SK-N-SH (cell line): ENCODE measurements around the gene TSPAN32. TPM values are rescaled to one million over a fixed set of nuclear protein-coding genes. Genes with fewer than 3 reads are reported as not detected.

Experiments used
- CTCF ChIA-PET: fragments of 300-600, 350-600 bp; formaldehyde crosslinking; extraction: SDS; loops from one replicate; lab custom pipeline; 2021; lab: Yijun Ruan, JAX
- POLR2A ChIA-PET: fragments of 350-600 bp; sonication (Branson Sonifier 250); formaldehyde crosslinking; extraction: SDS; loops from one replicate; lab custom pipeline; 2020; ENCODE audit warnings: antibody characterized with exemption, inconsistent platforms; lab: Yijun Ruan, JAX
- DNase-seq: peaks from one replicate; pipeline ENCODE4 v3.0.0; 2012
- H2AFZ ChIP-seq: fragments of 200-600 bp; sonication (generic); 2 replicates; pipeline ENCODE4 v1.8.1; 2016; ENCODE audit warnings: antibody characterized with exemption, mild to moderate bottlenecking, low read depth
- H3F3A ChIP-seq: fragments of 200-600 bp; sonication (generic); replicated peaks from 2 replicates; pipeline ENCODE3; 2016; ENCODE audit warnings: antibody characterized with exemption, mild to moderate bottlenecking; ENCODE audit not compliant: insufficient read depth
- H3K27ac ChIP-seq, 2 experiments: fragments of 200-500 bp in 1 of 2; fragments of 200-600 bp in 1 of 2; sonication (Bioruptor generic) in 1 of 2; sonication (generic), shearing (Covaris generic) in 1 of 2; 2 replicates each; pipeline versions ENCODE4 v1.5.1 to v1.6.1; 2014 to 2016; ENCODE audit warnings: low read depth in 2 of 2, inconsistent platforms in 1 of 2, low read length in 1 of 2, mild to moderate bottlenecking in 1 of 2, mixed read lengths in 1 of 2
- H3K27me3 ChIP-seq: fragments of 200-600 bp; sonication (generic), shearing (Covaris generic); 2 replicates; pipeline ENCODE4 v1.6.1; 2016; ENCODE audit warnings: mixed run types; ENCODE audit not compliant: insufficient read depth
- H3K36me3 ChIP-seq, 2 experiments: fragments of 200-500 bp in 1 of 2; fragments of 200-600 bp in 1 of 2; sonication (Bioruptor generic) in 1 of 2; sonication (generic) in 1 of 2; replicated peaks in 1 of 2; 2 replicates each; pipeline versions ENCODE3 to v1.5.1; 2014 to 2016; ENCODE audit warnings: low read length in 1 of 2, mild to moderate bottlenecking in 1 of 2; ENCODE audit not compliant: insufficient read depth in 2 of 2, control insufficient read depth in 1 of 2
- H3K4me1 ChIP-seq, 2 experiments: fragments of 200-500 bp in 1 of 2; fragments of 200-600 bp in 1 of 2; sonication (Bioruptor generic) in 1 of 2; sonication (generic), shearing (Covaris generic) in 1 of 2; 2 replicates each; pipeline versions ENCODE4 v1.5.1 to v1.6.1; 2014 to 2016; ENCODE audit warnings: low read depth in 1 of 2, low read length in 1 of 2, mixed run types in 1 of 2; ENCODE audit not compliant: insufficient read depth in 2 of 2, control insufficient read depth in 1 of 2
- H3K4me2 ChIP-seq: fragments of 200-600 bp; sonication (generic), shearing (Covaris generic); 2 replicates; pipeline ENCODE4 v1.6.1; 2017; ENCODE audit warnings: mixed run types
- H3K4me3 ChIP-seq, 2 experiments: fragments of 200-500 bp in 1 of 2; fragments of 200-600 bp in 1 of 2; sonication (Bioruptor generic) in 1 of 2; sonication (generic), shearing (Covaris generic) in 1 of 2; 2 replicates each; pipeline versions ENCODE4 v1.5.1 to v1.8.1; 2014 to 2016; ENCODE audit warnings: low read depth in 2 of 2, inconsistent platforms in 1 of 2, low read length in 1 of 2, mild to moderate bottlenecking in 1 of 2, mixed read lengths in 1 of 2, moderate library complexity in 1 of 2
- H3K79me2 ChIP-seq: fragments of 200-600 bp; sonication (generic); 2 replicates; pipeline ENCODE4 v1.8.1; 2017; ENCODE audit warnings: mild to moderate bottlenecking; ENCODE audit not compliant: insufficient read depth
- H3K9ac ChIP-seq: fragments of 200-600 bp; sonication (generic); 2 replicates; pipeline ENCODE4 v1.6.1; 2017; ENCODE audit warnings: mixed run types
- H3K9me2 ChIP-seq: fragments of 200-600 bp; sonication (generic); 2 replicates; pipeline ENCODE4 v1.6.1; 2017; ENCODE audit warnings: mixed run types
- H3K9me3 ChIP-seq: fragments of 200-600 bp; sonication (generic); 2 replicates; pipeline ENCODE4 v1.6.1; 2017; ENCODE audit warnings: mixed run types, mild to moderate bottlenecking, moderate library complexity
- H4K20me1 ChIP-seq: fragments of 200-600 bp; sonication (generic); 2 replicates; pipeline ENCODE4 v1.6.1; 2017; ENCODE audit warnings: mild to moderate bottlenecking, mixed run types; ENCODE audit not compliant: insufficient read depth
- EP300 ChIP-seq, 2 experiments: IDR thresholded peaks; 2 replicates each; pipeline versions ENCODE4 v1.4.0 to v1.6.1; 2012; ENCODE audit warnings: borderline replicate concordance in 1 of 2, low read depth in 1 of 2, low read length in 1 of 2
- EZH2phosphoT487 ChIP-seq: fragments of 200-600 bp; sonication (generic); IDR thresholded peaks from 2 replicates; pipeline ENCODE4 v1.6.1; 2017; ENCODE audit warnings: low read depth, mixed run types, mild to moderate bottlenecking, antibody characterized with exemption, moderate library complexity, borderline replicate concordance
- GABPA ChIP-seq: IDR thresholded peaks from 2 replicates; pipeline ENCODE4 v1.4.0; 2012; ENCODE audit warnings: low read depth, mild to moderate bottlenecking
- MAX ChIP-seq: IDR thresholded peaks from 2 replicates; pipeline ENCODE4 v1.4.0; 2012; ENCODE audit warnings: low read depth
- NFIC ChIP-seq: IDR thresholded peaks from 2 replicates; pipeline ENCODE4 v1.4.0; 2012; ENCODE audit warnings: borderline replicate concordance
- RAD21 ChIP-seq: IDR thresholded peaks from 2 replicates; pipeline ENCODE4 v1.6.1; 2012; ENCODE audit warnings: mild to moderate bottlenecking, low read length
- RXRA ChIP-seq: IDR thresholded peaks from 2 replicates; pipeline ENCODE4 v1.4.0; 2012; ENCODE audit warnings: low read depth, mild to moderate bottlenecking, borderline replicate concordance
- SMC3 ChIP-seq: IDR thresholded peaks from 2 replicates; pipeline ENCODE4 v1.6.1; 2012; ENCODE audit warnings: low read depth, low read length, improper control_type of control experiment
- TAF1 ChIP-seq: IDR thresholded peaks from 2 replicates; pipeline ENCODE4 v1.6.1; 2012; ENCODE audit warnings: low read depth, mild to moderate bottlenecking, low read length, moderate library complexity, borderline replicate concordance
- WGBS: methylation state at CpG from one replicate; pipeline ENCODE4 v1.1.6; 2017; ENCODE audit warnings: low lambda C conversion rate; 5-methylcytosine and 5-hydroxymethylcytosine counted together
- polyA plus RNA-seq, 3 experiments: library from polyadenylated mRNA; depleted of rRNA; stranded (reverse); fragments of >200 nt; gene quantifications; 2 replicates each; pipeline ENCODE4 v1.2.3, GENCODE V29; 2012
- TF ChIP-seq, protein P1 (sequence below): fragments of 200-600 bp; sonication (generic); IDR thresholded peaks from 2 replicates; pipeline ENCODE4 v1.6.1; 2017; ENCODE audit warnings: antibody characterized with exemption, mild to moderate bottlenecking, moderate library complexity
- TF ChIP-seq, protein P2 (sequence below): IDR thresholded peaks from 2 replicates; pipeline ENCODE4 v1.4.0; 2012; ENCODE audit warnings: low read depth, borderline replicate concordance
- TF ChIP-seq, protein P3 (sequence below): fragments of 150-350 bp; IDR thresholded peaks from 2 replicates; pipeline ENCODE4 v1.6.1; 2017; ENCODE audit warnings: antibody characterized with exemption, low read length, low read depth, borderline replicate concordance

Gene TSPAN32
- polyA plus RNA-seq, 1 of the 3 experiments (the other 2 are of a cell fraction) = 0.12 TPM

DNA sequence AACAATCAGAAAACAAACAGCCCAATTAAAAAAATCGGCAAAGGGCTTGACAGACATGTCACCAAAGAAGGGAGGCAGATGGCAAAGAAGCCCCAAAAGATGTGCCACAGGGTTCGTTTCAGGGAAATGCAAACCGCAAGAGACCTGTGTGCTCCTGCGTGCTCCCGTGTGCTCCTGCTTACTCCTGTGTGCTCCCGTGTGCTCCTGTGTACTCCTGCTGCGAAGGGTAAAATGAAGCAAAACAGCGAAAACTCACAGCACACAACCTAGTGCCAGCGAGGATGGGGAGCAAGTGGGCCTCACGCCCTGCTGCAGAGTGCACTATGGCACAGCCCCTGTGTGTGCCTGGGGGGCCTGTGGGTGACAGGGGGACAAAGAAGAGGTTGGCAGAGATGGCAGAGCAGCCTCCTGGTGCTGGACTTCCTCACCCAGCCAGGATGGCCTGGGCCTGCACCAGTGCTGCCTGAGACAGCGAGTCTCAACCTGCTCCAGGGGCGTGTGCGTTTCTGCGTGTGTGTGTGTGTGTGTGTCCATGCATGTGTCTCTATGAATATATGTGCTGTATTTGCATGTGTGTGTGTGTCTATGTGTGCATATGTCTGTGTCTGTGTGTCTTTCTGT lies 45.4 kb upstream of the TSPAN32 start:
- DNase-seq = no peak
- no peaks in the 10 kb centered on the region for H3F3A ChIP-seq
- POLR2A ChIA-PET = no interaction called here
- H3K9me2 ChIP-seq = no peaks in the 10 kb centered on the region
- WGBS = 56% methylated on average over 14 of the region's 14 CpGs
- no peaks in the 10 kb centered on the region for H3K36me3 ChIP-seq
- H3K4me1 ChIP-seq = no peaks in the 10 kb centered on the region
- H3K4me2 ChIP-seq = no peak overlapping the region
- TF ChIP-seq, protein P1, sequence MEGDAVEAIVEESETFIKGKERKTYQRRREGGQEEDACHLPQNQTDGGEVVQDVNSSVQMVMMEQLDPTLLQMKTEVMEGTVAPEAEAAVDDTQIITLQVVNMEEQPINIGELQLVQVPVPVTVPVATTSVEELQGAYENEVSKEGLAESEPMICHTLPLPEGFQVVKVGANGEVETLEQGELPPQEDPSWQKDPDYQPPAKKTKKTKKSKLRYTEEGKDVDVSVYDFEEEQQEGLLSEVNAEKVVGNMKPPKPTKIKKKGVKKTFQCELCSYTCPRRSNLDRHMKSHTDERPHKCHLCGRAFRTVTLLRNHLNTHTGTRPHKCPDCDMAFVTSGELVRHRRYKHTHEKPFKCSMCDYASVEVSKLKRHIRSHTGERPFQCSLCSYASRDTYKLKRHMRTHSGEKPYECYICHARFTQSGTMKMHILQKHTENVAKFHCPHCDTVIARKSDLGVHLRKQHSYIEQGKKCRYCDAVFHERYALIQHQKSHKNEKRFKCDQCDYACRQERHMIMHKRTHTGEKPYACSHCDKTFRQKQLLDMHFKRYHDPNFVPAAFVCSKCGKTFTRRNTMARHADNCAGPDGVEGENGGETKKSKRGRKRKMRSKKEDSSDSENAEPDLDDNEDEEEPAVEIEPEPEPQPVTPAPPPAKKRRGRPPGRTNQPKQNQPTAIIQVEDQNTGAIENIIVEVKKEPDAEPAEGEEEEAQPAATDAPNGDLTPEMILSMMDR = no peak
- TF ChIP-seq EP300 (IDR thresholded peaks at IDR 0.05; ENCODE audit: borderline replicate concordance in 1 of 2, low read depth in 1 of 2, low read length in 1 of 2) (no peak), RAD21 (no peak), NFIC (no peak), SMC3 (no peak), RXRA (no peak), TAF1 (no peak), MAX (no peak), EZH2phosphoT487 (no peak)
- TF ChIP-seq, protein P2, sequence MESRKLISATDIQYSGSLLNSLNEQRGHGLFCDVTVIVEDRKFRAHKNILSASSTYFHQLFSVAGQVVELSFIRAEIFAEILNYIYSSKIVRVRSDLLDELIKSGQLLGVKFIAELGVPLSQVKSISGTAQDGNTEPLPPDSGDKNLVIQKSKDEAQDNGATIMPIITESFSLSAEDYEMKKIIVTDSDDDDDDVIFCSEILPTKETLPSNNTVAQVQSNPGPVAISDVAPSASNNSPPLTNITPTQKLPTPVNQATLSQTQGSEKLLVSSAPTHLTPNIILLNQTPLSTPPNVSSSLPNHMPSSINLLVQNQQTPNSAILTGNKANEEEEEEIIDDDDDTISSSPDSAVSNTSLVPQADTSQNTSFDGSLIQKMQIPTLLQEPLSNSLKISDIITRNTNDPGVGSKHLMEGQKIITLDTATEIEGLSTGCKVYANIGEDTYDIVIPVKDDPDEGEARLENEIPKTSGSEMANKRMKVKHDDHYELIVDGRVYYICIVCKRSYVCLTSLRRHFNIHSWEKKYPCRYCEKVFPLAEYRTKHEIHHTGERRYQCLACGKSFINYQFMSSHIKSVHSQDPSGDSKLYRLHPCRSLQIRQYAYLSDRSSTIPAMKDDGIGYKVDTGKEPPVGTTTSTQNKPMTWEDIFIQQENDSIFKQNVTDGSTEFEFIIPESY = no peak
- no peaks in the 10 kb centered on the region for H3K27me3 ChIP-seq
- no peak overlapping the region for H2AFZ ChIP-seq
- CTCF ChIA-PET = no interaction called here
- H3K9me3 ChIP-seq = no peaks in the 10 kb centered on the region
- H3K79me2 ChIP-seq = no peaks in the 10 kb centered on the region
- H3K9ac ChIP-seq = no peak overlapping the region
- H3K27ac ChIP-seq = no peak overlapping the region
- H3K4me3 ChIP-seq = no peak overlapping the region
- H4K20me1 ChIP-seq = no peaks in the 10 kb centered on the region

DNA sequence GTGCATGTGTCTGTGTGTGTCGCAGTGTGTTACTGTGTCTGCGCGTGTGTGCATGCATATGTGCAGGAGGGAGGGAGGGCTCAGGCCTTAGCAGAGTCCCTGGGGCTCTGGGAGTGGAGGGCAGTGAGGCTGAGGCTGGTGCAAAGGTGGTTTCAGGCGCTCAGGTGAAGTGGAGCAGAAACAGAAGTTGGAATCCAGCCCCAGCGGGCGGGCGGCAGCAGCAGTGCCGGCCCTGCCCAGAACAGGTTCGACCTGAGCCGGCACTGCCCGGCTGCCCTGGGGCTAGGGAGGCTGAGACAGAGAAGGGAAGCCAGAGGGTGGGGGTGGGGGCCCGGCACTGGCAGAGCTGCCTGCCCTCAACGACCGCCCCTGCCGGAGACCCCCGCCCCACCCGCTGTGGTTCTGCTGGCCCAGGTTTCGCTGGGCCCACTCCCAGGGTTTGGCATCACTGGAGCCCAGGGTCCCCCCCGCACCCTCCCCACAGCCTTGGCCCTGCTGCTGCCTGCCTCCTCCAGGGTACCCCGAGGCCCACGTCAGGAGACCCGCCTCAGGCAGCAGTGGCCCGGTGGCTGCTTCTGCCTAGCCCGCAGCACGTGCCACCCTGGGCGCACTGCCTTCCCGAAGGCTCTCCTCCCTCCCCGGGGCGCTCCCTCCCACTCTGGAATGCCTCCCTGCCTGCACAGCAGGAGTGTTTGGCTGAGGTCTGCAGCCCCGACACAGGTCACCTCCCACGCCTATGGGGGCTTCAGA lies 44.7 kb upstream of the TSPAN32 start:
- H4K20me1 ChIP-seq = no peaks in the 10 kb centered on the region
- no peak overlapping the region for H3K4me2 ChIP-seq
- ChIA-PET CTCF (no interaction called here), POLR2A (no interaction called here)
- no peak overlapping the region for H3K27ac ChIP-seq
- DNase-seq = no peak
- H3K9me2 ChIP-seq = no peaks in the 10 kb centered on the region
- no peaks in the 10 kb centered on the region for H3K9me3 ChIP-seq
- H3K79me2 ChIP-seq = no peaks in the 10 kb centered on the region
- no peaks in the 10 kb centered on the region for H3K4me1 ChIP-seq
- no peaks in the 10 kb centered on the region for H3F3A ChIP-seq
- no peak overlapping the region for H2AFZ ChIP-seq
- no peak overlapping the region for H3K4me3 ChIP-seq
- H3K9ac ChIP-seq = no peak overlapping the region
- WGBS = 77% methylated on average over 20 of the region's 31 CpGs
- H3K36me3 ChIP-seq = no peaks in the 10 kb centered on the region
- TF ChIP-seq, protein P3, sequence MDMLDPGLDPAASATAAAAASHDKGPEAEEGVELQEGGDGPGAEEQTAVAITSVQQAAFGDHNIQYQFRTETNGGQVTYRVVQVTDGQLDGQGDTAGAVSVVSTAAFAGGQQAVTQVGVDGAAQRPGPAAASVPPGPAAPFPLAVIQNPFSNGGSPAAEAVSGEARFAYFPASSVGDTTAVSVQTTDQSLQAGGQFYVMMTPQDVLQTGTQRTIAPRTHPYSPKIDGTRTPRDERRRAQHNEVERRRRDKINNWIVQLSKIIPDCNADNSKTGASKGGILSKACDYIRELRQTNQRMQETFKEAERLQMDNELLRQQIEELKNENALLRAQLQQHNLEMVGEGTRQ = no peak
- no peak for TF ChIP-seq RXRA
- TF ChIP-seq GABPA = no peak
- no peak for TF ChIP-seq SMC3
- H3K27me3 ChIP-seq = no peaks in the 10 kb centered on the region
